Uterus (tissue), 2 donors: ENCODE data around the gene ISCU.

Experiments
- POLR2A ChIP-seq, 2 donors: fragments of 450-650 bp; IDR thresholded peaks; one replicate each; pipeline ENCODE4 v1.6.1; 2016; ENCODE audit warnings: antibody characterized with exemption in 2 of 2, mild to moderate bottlenecking in 1 of 2, moderate library complexity in 1 of 2
- TF ChIP-seq, protein P1 (sequence below), 4 experiments: fragments of 200-600 bp in 2 of 4; fragments of 450-650 bp in 2 of 4; sonication (generic) in 2 of 4; IDR thresholded peaks; one replicate each; pipeline ENCODE4 v1.5.1; 2016 to 2019; ENCODE audit warnings: antibody characterized with exemption in 4 of 4, mild to moderate bottlenecking in 2 of 4, moderate library complexity in 1 of 4

DNA sequence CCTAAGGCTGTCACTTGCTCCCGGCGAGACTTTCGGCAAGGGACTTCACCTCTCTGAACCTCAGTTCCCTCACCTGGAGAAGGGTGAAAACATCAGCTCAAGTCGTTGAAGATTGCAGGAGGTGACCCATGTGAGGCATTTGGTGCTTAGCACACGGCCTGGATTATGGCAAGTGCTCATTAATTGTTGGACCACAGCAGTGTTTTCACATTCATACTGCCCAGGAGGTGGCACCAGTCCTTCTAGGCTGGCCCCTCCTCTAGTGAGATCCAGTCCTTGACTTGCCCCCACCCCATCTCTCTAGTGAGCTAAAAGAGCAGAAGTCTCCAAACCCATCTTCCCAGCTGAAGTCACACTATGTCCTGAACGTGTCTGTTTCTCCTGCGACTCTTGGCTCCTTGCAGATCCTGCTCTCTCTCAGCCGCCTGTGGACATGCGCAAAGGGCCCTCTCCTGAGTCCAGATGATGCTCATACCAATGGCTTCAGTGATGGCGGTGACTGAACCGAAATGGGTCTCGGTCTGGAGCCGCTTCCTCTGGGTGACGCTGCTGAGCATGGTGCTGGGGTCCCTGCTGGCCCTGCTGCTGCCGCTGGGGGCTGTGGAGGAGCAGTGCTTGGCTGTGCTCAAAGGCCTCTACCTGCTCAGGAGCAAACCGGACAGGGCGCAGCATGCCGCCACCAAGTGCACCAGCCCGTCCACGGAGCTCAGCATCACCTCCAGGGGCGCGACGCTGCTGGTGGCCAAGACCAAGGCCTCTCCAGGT is 45.7 kb upstream of the ISCU start:
- TF ChIP-seq, protein P1, sequence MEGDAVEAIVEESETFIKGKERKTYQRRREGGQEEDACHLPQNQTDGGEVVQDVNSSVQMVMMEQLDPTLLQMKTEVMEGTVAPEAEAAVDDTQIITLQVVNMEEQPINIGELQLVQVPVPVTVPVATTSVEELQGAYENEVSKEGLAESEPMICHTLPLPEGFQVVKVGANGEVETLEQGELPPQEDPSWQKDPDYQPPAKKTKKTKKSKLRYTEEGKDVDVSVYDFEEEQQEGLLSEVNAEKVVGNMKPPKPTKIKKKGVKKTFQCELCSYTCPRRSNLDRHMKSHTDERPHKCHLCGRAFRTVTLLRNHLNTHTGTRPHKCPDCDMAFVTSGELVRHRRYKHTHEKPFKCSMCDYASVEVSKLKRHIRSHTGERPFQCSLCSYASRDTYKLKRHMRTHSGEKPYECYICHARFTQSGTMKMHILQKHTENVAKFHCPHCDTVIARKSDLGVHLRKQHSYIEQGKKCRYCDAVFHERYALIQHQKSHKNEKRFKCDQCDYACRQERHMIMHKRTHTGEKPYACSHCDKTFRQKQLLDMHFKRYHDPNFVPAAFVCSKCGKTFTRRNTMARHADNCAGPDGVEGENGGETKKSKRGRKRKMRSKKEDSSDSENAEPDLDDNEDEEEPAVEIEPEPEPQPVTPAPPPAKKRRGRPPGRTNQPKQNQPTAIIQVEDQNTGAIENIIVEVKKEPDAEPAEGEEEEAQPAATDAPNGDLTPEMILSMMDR (IDR thresholded peaks at IDR 0.05): no peak
- no peak for TF ChIP-seq POLR2A (IDR thresholded peaks at IDR 0.05)
